HTR-8/SVneo (cell line): ENCODE data around the gene FGD5.

Source experiments
- DNase-seq: peaks from one replicate; pipeline ENCODE4 v3.0.0; 2011; ENCODE audit warnings: low spot score, mixed read lengths; ENCODE audit not compliant: insufficient read length
- FAIRE-seq: peaks from 2 replicates; lab custom pipeline; 2011; peaks lifted over from hg19 to GRCh38; lab: Jason Lieb, UNC

The FGD5 gene

DNA sequence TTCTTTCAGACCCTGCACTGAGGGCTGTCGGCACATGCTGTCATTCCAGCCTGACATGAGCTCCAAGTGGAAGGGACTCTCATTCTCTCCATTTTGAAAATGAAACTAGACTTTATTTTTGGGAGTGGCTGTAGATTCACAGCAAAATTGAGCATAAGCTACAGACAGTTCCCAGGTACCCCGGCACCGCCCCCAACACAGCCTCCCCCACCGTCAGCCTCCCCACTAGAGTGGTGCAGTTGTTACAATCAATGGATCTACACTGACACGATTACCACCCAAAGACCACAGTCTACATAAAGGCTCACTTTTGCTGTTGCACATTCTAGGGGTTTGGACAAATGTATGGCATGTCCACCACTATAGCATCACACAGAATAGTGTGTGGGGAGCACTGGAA is 29.5 kb upstream of the FGD5 start:
- FAIRE-seq (no peak), DNase-seq (no peak)

DNA sequence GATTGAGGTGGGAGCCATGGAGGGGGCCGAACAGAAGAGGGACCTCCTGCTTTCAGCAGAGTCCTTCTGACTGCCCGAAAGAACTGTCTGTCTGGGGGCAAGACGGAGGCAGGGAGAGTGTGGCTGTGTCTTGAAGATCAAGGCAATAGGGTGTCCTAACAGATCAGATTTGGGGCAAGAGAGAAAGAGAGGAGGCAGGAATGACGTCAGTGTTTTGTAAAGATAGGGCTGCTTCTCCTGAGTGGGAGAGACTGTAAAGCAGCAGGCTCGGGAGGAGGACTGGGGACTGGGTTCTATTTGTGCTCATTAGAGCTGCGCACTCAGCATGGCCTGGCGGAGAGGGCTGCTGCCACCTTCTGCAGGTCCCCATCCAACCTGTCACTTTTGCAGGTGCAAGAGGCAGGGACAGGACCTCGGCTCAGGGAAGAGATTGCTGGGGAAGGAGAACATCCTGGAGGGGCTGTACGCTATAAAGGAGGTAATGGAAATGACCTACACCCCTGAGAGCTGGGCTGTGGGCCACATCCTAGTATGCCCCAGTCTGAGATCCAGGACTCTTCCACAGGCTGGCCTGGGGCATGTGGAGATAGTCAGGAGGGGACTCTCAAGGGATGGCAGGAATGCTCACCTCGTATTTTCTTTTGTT is 29.0 kb upstream of the FGD5 start:
- FAIRE-seq: no peak

DNA sequence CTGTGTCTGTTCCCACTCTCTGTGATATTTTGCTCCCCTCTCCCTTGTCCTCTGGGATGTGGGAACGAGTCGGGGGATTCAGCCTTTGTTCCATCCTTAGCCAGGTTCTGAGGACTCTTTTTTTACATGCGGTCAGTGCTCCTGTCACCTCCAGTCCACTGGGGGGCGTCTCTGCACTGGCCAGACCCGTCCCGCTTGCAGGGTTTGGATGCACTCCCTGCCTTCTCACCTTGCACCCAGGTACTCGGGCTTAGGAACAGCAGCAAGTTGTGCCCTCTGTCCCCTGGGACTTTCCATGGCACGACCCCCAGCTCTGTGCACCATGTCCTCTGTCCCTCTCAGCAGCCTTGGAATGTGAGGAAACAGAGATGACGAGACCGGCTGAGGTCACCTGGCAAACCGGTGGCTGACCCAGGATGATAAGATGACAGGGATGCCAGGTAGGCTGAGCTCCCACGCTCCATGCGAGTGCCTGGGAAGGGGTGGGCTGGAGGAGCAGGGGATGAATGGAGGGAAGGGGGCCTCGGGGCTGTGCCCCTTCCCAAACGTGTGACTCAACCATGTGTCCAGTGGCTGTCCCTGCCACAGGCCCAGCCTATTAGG is 27.3 kb upstream of the FGD5 start:
- DNase-seq (peak; percentile 59), FAIRE-seq (no peak)

More for the DNA sequence above, 29.0 kb upstream of the FGD5 start:
- no peak for DNase-seq

- FAIRE-seq: no peak
These were observed 26.1 kb upstream of the FGD5 start for GRCh38 chr3:14792691-14793121.

GRCh38 chr3:14793126-14793857 is 25.5 kb upstream of the FGD5 start:
- FAIRE-seq (no peak), DNase-seq (no peak)

More at GRCh38 chr3:14792691-14793121, 26.1 kb upstream of the FGD5 start:
- no peak for DNase-seq

DNA sequence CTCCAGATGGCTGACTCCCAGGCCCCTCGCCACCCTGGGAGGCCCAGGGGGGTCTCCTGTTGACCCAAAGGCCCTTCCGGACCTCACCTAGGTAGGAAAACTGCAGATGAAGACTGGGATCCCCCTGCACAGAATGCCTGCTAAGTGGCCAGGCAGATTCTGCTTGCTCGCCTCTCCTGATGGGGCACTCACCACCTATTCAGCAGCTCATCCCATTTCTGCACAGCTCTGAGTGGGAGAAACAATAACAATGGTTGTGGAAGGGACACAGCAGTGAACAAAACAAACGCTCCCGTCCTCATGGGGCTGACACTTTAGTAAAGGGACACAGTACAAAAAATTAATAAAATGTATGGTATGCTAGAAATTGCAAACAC is 24.9 kb upstream of the FGD5 start:
- no peak for FAIRE-seq
- no peak for DNase-seq

DNA sequence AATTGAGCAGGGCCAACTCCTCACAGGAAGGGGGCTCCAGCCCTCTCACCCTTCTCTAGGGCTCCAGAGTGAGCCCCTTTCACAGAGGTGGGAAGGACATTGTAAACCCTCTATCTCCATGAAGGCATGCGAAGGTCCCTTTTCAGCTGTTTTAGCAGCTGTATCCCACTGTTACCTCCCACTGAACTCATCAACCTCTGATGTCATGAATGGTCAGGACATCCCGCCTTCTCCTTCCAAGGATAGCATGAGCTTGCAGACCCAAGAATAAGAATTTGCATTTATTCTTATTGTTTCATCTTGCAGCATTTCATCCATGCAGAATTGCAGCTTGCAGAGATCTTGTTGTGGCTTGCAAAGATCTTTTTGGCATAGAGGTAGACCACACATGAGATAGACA is 24.3 kb upstream of the FGD5 start:
- FAIRE-seq: no peak
- DNase-seq: no peak

DNA sequence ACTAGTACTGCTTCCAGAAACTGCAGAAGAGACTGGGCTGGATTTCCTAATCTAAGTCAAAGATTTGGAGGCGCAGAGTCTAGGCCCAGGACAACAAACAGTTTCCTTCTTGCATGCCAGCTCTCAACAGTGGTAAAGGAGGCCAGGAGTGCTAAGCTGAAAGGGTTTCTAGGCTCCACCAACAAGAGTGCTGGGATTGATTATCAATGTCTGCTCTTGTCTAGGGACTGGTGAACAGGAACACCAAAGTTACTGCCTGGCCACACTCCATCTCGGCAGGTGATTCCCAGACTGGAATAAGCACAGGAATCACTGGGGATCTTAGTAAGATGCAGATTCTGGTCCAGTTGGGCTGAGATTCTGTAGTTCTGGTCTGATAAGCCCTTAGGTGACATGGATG is 22.8 kb upstream of the FGD5 start:
- FAIRE-seq: no peak
- DNase-seq: no peak

DNA sequence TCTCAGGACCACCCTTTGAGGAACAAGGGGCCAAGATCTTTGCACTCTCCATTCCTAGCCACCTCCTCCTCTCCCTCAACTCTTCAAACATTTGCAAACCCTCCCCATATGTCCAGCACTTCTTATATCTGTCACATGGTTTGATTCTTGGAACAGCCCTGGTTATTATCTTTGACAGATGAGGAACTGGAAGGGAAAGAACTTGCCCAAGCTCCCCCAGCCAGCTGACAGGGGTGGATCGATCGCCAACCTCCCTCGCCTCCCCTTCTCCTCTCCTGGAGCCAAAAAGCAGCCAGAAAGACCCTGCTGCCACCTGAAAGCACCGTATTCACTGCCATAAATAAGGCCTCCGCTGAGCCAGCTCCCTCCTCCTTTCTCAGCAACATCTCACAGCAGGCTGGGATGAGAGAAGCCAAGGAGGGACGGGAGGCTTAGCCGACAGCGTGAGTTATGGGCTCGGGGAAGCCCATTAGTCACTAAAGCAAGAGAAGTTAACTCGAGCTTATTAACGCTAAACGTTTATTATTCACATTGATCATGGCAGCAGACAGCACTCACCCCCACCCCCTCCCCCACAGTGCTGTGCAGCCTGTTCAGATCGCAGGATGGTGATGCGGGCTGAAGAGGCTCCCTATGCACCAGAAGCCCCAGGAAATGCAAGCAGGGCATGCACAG is 22.2 kb upstream of the FGD5 start:
- FAIRE-seq: no peak
- DNase-seq: no peak

DNA sequence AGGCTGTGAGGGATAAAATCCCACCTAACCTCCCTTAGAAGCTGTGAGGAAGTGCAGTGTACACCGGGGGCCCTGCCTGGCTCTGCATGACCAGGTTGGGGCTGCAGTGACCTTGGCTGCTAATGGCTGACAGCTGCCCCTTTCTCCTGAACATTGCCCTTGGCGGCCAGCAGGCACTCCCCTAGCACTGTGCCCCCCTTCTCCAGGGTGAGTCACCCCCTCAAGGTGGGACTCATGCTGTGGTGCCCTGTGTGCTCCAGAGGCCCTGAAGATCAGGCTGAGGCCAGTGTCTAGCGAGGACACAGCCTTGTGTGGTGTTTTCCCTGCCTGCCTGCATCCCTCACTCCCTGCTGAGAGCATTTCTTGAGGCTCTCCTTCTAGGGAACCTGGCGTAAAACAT is 21.0 kb upstream of the FGD5 start:
- no peak for FAIRE-seq
- DNase-seq: no peak

GRCh38 chr3:14798231-14798630 is 20.5 kb upstream of the FGD5 start:
- FAIRE-seq (no peak), DNase-seq (no peak)

DNA sequence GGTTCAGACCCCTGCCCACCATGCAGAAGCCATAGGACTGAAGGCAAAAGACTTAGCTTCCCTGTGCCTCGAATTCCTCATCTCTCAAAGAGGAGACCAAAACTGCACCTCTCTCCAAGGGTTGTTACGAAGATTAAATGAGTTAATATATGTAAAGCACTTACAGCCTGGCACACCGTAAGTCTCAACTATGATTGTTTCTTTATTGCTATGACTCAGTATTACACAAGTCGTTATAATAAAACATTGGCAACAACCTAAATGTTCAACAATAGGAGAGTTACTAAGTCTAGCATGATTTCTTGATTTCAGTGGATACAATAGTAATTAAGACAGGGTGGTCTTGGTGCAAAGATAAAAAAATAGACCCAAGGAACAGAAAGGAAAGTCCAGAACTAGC is 19.6 kb upstream of the FGD5 start:
- FAIRE-seq: no peak
- no peak for DNase-seq

DNA sequence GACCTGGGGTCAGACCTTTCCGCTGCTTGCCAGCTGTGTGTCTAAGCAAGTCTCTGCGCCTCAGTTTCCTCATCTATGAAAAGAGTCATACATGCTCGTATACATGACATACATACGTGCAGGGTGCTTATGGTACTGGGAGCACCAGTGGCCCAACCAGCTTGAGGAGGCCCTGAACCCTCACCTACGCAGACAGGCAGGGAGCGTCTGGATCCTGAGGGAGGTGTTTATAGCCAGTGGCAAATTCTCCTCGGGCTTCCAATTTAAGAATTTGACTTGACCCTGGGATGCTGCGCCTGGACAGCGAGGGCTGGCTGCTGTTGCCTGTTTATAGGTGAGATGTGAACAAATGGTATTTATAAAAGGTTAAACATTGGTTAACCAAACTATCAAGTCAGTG is 17.7 kb upstream of the FGD5 start:
- no peak for DNase-seq
- FAIRE-seq: no peak

GRCh38 chr3:14801668-14802380 is 16.9 kb upstream of the FGD5 start:
- FAIRE-seq (no peak), DNase-seq (no peak)

GRCh38 chr3:14802381-14802731 is 16.4 kb upstream of the FGD5 start:
- no peak for DNase-seq
- no peak for FAIRE-seq

GRCh38 chr3:14803101-14803980 is 15.4 kb upstream of the FGD5 start:
- DNase-seq (no peak), FAIRE-seq (no peak)

DNA sequence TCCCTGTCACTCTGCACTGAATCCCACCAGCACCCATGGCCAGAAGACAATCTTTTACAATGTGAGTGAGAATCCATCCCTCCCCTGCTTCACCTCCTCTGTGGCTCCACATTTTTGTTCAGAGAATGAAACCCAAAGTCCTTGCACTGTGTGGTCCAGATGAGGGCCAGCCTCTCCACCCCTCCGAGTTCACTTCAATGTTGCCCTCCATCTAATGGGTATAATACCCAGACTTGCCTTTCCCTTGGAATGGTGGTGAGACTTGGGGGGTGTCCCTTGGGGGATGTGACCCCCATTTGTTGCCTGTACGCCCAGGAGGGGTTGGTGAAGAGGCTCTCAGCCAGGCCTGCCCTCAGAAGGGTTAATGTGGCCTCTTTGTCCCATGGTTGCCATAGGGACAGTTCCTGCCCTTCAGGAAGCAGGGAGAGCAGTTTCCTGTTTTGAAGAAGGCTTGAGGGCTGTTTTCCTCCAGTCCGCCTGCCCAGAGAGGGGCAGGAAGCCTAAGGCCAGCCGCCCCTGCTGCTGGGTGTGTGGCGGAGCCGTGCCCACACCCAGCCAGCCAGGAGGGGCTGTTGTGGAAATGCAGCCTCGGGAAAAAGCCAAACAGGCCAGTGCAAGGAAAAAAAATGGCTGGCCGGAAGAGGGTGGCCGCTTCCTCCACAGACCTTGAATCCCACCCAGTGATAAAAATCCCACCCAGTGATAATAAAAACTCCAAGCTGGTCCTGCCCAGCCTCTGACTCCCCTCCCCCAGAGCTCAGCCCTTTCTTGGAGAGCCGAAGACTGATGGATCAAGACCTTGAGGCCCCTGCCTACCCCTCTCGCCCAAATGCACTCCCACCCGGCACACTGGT is 14.6 kb upstream of the FGD5 start:
- FAIRE-seq: no peak

GRCh38 chr3:14804835-14805780 is 13.7 kb upstream of the FGD5 start:
- FAIRE-seq (no peak), DNase-seq (no peak)

More for the DNA sequence above, 14.6 kb upstream of the FGD5 start:
- DNase-seq: no peak
